Ramos (cell line): ENCODE data around the gene DGKD.

ENCODE experiments used
- in situ Hi-C: fragments of 300-500 bp; cut with MboI; formaldehyde crosslinking; loops from one replicate; pipeline ENCODE4 v1.14.3; 2022; ENCODE audit warnings: low sequenced_read_pairs; ENCODE audit not compliant: unreplicated experiment

DGKD gene

DNA sequence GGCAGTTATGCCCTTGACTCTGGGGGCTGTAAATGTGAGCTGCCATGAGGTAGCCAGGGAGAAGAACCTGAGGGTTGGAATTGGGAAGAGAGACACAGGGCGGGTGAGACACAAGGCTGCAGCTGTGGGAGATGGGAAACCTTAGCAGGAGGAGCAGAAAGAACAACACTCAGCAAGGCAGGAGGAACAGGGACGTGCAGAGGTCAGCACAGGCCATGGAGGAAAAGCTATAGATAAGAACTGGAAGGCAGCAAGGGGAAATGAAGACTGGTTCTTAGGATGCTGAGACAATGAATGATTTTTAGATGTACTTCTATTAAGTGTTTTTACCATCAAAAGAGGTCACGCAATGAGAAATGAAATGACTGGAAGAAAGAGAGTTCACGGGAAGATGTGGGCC, 132.1 kb downstream of the DGKD start:
- in situ Hi-C loops: no loop called here

DNA sequence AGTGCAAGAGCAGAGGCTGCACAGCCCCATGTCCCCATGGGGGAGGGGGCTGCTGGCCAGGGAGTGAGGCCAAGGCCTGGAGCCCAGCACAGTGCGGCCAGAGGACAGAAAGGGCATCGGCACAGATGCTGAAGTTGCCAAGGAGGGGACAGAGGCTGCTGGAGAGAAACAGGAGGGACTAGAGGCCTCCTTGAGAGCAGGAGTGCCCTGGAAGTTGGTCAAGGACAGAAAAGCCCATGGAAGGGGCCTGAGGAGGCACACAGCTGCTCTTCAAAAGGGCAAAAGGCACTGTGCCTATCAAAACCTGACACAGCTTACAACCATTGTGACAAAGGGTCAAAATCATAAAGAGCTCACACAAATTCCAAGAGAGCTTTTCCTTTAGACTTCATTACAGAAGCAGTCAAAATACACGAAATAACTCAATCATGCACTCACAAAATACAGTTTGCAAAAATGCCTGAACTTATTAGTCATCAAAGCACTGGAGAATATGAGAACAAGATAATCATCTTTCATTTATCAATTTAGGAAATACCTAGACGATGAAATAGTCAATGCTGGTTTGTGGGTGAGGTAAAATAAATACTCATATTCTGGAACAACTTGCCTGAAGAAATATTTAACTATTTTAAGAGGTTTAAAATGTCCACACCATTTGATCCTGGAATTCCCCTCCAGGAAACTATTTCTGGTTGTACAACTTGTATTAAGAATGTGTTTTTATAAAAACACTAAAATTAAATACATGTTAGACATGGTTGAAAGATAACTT, 132.7 kb downstream of the DGKD start:
- in situ Hi-C loops: no loop called here

DNA sequence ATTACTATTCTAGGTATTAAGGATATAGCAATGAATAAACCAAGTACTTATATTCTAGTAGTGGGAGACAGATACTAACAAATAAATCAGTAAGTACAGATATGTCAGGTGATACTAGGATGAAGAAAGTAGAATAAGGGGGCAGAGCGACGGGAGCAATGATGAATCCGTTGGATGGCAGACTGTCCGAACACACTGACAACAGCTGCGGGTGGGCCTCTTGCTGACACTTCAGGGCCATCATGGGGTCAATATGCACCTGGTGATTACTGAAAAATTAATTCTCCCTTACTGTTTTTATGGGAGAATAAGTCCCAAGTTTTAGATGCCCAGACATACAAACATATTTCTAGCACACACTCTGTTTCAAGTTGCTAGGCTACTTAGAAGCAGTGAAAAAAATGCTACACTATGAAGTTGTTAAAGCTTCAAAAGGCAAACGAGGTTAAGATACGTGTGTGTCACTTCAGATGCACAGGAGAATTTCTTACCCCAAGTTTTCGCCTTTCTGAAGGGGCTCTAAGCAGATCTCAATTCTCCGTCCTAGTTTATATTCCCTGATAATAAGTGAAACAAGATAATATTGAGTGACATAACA, 133.6 kb downstream of the DGKD start:
- in situ Hi-C loops: no loop called here

DNA sequence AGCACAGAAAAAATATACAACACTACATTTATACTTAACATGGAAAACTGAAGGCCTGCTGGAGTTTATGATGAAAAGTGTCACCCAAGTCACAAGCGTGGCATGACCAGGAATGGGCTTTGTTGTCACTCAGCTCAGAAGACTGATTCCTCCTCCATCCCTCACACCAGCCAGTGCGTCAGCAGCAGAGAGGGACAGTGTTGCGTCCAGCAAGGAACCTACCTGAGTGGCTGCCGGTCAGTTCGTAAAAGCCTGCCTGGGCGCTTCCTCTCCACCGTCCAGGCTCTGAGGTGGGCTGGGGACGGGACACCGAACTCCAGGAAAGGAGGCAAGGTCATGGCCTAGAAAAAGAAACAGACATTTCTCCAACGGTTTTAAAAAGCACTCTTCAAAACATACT, 134.8 kb downstream of the DGKD start:
- in situ Hi-C loops: no loop called here

DNA sequence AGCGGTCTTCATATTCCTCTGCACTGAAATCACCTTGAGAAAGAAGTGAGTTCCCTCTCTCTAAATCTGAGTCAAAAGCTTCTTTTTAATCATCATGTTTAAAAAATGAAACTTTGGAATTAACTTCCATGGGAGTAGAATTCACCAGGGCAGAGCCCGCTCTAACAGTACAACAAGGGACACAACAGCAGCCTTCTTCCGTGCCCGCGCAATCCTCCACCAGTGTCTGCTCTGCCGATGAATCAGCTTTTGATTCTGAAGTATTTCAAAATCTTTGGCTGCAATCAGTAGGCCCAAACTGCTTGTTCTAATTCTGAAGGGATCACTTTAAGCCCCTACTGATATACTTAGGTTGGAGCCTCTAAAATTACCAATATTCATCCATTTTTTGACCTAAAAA, 135.4 kb downstream of the DGKD start:
- in situ Hi-C loops: no loop called here

DNA sequence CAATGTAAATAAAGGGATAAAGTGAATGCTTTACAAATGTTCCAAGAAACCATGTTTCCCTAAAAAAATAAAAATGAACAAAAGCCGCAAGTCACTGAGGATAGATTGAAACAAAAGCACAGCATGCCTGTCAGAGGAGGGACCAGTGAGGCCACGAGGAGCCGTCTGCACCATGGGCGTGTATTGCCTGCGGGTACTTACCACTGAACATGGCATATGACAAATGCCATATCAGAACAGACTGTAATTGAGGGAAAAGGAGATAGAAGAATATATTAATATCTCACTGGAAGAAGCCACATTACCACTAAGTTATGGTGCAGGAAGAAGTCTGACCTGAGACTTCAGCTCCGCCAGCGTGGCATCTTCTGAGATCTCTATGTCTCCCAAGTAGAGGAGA, 136.5 kb downstream of the DGKD start:
- in situ Hi-C loops: no loop called here

DNA sequence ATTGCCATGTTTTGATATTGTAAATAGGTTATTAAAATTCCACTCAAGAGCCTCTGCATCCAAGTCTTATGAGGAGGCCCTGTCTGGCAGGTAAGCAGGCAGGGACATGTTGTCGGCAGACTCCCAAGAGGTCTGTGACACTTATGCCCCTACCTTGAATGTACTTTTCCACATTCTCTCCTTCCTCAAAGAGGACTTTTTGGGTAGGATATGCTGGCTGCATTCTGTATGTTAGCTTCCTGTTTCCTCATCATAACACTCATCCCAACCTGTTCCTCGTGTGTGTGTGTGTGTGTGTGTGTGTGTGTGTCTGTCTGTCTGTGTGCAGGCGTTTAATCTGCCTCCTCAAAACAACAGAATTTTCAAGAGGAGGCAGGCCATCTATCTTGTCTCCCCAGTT, 137.0 kb downstream of the DGKD start:
- in situ Hi-C loops: no loop called here

DNA sequence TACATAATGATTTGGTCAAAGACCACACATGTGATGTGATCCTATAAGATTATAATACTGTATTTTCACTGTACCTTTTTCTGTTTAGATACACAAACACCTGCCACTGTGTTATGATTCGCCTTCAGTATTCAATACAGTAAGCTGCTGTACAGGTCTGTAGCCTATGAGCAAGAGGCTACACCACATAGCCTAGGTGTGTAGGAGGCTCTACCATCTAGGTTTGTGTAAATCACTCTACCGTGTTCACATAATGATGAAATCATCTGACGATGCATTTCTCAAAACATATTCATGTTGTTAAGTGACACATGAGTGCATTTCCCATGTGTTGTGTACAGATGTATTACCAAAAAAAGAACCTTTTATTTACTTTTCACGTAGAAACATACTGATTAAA, 137.8 kb downstream of the DGKD start:
- in situ Hi-C loops: no loop called here

DNA sequence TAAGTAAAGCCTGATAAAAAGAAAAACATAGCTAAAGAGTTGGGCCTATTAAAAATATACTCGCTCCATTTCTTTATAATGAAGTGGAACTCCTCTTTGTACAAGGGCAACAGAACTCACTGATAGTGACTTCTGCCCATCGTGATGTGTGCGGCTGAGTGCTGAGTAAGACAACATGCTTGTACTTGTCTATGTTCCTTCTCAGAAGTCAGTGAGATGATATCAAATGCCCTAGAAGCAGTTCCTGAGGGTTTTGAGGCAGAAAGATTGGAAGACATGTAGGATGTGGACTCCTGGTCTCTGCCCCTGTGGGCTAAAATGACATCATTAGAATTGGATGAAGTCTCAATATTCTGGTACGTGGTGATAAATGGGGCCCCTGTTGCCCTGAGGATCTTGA, 138.5 kb downstream of the DGKD start:
- in situ Hi-C loops: no loop called here

DNA sequence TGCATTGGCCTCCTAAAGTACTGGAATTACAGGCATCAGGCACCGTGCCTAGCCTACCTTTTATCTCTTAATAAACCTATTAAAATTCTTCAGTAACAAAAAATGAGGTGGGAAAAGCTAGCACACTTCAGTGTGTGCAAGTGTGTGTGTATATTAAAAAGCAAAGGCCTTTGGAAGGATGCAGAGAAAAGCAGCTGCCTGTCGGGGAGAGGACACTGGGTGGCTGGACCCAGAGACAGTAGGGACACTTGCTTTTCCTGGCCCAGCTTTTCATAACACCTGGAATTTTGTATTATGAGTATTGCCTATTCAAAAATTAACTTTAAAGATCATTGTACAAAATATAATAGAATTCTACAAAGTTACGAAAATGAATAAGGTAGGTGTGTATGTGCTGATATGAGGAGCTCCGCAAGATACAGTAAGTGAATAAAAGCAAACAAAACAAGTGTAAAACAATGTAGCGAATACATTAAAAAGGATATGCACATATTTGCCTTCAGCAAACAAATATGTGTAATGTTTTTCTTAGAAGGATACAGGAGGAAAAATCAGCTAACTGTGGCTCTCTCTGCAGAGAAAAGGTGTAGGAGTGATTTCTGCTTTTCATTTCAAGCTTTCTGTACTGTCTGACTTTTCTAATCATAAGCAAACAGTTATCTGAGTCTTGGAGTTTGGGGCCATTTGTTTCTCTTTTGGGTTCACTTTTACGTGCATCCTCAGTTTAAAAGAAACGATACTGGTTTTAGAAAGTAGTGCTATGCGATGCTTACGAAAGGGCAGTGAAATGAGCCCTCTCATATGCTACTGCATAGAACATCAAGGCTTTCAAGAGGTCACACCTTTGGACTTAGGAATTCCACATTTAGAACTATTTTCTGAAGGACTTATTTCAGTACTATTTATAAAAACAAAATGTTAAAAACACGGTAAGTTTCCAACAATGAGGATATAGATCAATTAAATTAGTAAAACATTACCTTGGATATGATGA, 141.5 kb downstream of the DGKD start:
- in situ Hi-C loops: no loop called here

DNA sequence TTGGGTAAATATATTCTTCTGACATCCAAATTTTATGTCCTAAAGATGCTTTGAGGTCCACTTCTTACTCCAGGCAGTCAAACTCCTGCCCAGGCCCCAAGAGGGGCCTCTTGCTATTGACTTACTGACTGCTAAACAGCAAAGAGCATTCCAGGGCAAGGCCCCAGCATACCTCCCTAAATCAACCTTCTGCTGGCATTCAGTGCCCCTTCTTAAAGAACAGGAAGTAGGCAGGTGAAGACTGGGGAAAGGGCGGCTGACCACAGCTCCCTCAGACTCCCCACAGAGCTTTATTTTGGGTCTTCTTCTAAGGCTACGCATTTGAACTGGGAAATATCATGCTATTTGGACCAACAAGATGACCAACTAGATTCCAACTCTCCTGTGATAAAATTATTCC, 143.4 kb downstream of the DGKD start:
- in situ Hi-C loops: no loop called here

DNA sequence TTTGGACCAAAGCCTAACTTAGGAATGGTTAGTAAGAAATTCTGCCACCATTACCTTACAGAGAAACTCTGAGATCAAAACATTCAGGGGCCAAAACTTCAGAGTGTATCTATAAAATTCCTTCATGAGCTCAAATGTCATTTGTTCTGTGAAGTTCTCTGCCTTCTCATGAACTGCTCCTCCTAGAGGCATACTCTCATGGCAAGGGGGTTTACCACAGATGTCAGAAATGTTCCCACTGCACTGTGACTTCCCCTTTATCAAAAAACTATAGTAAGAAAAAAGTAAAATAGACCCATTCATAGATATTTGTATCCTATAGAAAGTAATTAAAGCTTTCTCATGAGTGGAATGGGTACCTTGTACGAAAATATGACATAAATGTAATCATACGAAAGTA, 143.8 kb downstream of the DGKD start:
- in situ Hi-C loops: no loop called here

DNA sequence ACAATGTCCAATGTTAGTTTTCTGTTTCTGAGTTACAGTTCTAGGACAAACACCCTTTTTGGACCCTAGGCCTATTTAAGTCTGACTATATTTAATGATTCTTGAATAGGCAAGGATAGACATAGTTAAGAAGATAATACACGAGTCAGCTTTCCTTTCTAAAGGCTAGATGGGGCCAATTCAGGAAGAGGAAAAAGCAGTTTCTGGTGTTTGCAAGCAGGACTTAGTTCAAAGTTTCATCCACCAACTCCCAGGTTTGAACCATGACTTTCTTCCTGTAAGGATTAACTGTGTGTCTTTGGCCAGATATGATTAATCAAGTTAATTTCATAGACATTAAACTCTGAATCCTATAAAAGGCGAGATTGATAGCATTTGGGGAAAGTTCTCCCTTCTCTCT, 145.6 kb downstream of the DGKD start:
- in situ Hi-C loops: no loop called here

DNA sequence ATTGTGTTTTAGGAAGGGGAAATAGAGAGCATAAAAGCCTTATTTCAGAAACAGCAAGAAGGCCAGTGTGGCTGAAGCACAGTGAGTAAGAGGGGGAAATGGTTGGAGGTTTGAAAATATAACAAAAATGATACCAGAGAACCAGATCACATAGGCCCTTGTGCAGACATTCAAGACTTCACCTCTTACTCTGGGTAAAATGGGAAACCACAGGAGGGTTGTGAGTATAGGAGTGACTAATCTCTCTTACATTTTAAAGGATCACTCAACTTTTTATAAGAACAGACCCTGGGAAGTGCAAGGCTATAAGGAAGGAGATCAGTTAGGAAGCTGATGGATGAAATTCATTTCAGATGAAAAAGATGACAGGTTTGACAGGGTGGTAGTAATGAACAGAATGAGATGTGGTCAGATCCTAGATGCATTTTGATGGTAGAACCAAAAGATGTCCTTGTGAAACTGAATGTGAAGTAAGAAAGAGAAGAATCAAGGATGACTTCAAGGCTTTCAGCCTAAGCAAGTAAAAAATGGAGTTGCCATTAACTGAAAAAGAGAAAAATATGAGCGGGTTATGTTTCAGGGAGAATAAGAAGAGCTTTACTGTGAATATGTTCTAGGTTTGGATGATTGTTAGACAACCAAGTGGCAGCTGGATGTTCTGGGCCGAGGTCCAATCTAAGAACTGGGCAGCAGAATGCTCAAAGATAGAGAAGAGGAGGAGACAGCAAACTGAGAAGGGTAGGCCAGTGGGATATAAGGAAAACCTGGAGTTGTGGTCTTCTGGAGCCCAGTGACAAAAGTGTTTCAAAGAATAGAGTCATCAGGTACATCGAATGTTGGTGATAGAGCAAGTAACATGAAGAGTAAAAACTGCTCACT, 147.1 kb downstream of the DGKD start:
- in situ Hi-C loops: no loop called here

DNA sequence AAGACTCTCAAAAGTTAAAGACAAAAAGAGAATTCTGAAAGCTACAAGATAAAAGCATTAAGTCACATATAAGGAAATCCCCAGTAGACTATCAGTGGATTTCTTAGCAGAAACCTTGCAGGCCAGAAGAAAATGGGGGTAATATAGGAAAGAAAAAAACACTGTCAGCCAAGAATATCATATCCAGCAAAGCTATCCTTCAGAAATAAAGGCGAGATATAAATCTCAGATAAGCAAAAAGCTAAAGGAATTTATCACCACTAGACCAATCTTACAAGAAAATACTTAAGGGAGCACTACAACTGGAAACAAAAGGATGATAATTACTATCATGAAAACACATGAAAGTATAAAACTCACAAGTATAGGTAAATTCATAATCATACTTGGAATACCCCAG, 149.2 kb downstream of the DGKD start:
- in situ Hi-C loops: no loop called here

DNA sequence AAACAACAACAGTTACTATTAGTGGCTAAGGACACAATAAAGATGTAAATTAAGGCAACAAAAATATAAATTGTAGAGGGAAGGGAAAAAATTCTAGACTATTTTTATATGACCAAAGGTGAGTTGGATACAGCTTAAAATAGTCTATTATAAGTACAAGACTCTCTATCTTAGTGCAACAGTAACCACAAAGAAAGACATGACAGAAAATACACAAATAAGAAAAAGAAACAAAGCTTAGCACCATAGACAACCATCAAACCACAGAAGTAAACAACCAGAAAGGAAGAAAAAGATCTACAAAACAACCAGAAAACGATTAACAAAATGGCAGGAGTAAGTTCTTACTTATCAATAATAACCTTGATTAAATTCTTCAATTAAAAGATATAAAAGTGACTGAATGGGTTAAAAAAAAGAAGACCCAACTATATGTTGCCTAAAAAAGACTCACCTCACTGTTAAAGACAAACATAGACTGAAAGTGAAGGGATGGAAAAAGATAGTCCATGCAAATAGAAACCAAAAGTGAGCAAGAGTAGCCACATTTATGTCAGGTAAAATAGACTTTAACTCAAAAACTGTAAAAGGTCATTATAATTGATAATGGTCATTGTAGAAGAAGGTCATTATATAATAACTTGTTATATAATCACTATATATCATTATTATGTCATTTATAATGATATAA, 149.8 kb downstream of the DGKD start:
- in situ Hi-C loops: no loop called here

DNA sequence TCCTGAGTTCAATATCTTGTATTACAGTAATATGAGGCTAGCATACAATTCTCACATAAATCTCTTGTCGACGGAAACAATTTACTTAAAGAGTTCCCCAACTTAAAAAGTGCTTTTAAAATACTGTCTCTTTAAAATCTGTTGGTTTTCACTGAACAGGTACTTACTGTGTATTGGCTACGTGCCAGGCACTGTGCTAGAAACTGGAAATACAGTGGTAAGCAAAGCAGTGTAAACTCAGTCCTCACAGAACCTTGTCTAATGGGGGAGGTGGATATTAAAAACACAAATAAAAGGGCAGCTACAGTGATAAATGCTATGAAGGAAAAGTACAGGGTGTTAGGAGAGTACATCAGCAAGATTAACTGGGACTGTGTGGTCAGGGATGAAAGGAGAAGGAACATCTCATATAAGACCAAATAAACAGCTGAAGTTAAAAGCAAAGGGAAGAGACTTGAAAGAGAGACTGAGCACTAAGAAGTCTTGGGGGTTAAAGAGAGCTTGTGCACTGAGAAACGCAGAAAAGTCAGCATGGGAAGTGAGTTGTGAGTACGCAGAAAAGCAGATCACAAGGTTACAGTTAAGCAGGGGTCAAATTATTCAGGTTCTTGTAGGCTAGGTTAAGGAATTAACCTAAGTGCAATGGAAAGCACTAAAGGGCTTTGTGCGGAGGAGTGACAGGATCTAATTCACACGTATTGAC, 159.8 kb downstream of the DGKD start:
- in situ Hi-C loops: no loop called here

DNA sequence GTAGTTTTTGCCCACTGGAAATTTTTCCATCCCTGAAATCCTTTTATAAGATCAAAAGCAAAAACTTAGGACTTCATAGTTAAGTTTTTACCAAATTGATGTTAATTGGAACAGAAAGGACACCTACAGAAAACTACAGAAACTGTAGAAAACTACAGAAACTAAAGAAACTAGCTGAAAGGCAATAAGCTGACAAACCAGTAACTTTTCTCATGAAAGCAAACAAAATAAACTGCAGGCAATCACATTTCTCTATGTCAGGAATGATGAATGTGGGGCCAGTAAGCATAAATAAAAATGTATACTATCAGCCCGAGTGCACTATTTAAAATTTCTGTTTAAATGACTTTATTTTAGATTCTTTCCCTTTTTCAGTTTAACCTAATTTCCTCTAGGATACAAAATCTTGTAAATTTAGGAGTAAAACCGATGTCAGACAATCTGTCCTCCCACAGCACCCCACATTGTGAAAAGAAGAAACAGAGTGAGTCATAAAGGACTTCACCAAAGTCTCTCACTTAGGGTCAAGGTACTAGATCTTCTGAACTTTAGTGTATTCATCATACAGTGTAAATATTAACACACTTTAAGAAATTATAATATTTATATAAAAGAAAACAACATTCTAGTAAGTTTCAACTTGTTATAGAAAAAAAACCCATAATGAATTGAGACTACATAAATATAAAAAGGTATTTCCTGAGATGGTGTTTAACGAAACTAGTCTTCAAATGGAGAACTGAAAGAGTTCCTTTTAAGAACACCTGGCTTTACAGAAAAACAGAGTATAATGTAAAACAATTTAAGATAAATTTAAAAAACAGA, 165.7 kb downstream of the DGKD start:
- in situ Hi-C loops: no loop called here
